Mucosa of stomach (tissue), 1 donor: ENCODE measurements around the gene PXDN.

Experiments
- H3K27me3 ChIP-seq: one replicate; pipeline ENCODE4 v1.7.0; 2013; ENCODE audit warnings: mild to moderate bottlenecking, low read length; ENCODE audit not compliant: control insufficient read depth, insufficient read depth
- H3K36me3 ChIP-seq: one replicate; pipeline ENCODE4 v1.7.0; 2013; ENCODE audit warnings: low read length; ENCODE audit not compliant: control insufficient read depth, insufficient read depth
- H3K4me1 ChIP-seq: one replicate; pipeline ENCODE4 v1.7.0; 2013; ENCODE audit warnings: mild to moderate bottlenecking, low read length; ENCODE audit not compliant: control insufficient read depth, insufficient read depth
- H3K4me3 ChIP-seq: one replicate; pipeline ENCODE4 v1.7.0; 2013; ENCODE audit warnings: low read length
- H3K9ac ChIP-seq: one replicate; pipeline ENCODE4 v1.7.0; 2013; ENCODE audit warnings: mild to moderate bottlenecking, low read length, moderate library complexity
- H3K9me3 ChIP-seq: one replicate; pipeline ENCODE4 v1.7.0; 2013; ENCODE audit warnings: mild to moderate bottlenecking, low read length, moderate library complexity; ENCODE audit not compliant: control insufficient read depth
- donor health status: Pancreatic carcinoma.

PXDN gene, protein sequence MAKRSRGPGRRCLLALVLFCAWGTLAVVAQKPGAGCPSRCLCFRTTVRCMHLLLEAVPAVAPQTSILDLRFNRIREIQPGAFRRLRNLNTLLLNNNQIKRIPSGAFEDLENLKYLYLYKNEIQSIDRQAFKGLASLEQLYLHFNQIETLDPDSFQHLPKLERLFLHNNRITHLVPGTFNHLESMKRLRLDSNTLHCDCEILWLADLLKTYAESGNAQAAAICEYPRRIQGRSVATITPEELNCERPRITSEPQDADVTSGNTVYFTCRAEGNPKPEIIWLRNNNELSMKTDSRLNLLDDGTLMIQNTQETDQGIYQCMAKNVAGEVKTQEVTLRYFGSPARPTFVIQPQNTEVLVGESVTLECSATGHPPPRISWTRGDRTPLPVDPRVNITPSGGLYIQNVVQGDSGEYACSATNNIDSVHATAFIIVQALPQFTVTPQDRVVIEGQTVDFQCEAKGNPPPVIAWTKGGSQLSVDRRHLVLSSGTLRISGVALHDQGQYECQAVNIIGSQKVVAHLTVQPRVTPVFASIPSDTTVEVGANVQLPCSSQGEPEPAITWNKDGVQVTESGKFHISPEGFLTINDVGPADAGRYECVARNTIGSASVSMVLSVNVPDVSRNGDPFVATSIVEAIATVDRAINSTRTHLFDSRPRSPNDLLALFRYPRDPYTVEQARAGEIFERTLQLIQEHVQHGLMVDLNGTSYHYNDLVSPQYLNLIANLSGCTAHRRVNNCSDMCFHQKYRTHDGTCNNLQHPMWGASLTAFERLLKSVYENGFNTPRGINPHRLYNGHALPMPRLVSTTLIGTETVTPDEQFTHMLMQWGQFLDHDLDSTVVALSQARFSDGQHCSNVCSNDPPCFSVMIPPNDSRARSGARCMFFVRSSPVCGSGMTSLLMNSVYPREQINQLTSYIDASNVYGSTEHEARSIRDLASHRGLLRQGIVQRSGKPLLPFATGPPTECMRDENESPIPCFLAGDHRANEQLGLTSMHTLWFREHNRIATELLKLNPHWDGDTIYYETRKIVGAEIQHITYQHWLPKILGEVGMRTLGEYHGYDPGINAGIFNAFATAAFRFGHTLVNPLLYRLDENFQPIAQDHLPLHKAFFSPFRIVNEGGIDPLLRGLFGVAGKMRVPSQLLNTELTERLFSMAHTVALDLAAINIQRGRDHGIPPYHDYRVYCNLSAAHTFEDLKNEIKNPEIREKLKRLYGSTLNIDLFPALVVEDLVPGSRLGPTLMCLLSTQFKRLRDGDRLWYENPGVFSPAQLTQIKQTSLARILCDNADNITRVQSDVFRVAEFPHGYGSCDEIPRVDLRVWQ (N-terminal part only)

DNA sequence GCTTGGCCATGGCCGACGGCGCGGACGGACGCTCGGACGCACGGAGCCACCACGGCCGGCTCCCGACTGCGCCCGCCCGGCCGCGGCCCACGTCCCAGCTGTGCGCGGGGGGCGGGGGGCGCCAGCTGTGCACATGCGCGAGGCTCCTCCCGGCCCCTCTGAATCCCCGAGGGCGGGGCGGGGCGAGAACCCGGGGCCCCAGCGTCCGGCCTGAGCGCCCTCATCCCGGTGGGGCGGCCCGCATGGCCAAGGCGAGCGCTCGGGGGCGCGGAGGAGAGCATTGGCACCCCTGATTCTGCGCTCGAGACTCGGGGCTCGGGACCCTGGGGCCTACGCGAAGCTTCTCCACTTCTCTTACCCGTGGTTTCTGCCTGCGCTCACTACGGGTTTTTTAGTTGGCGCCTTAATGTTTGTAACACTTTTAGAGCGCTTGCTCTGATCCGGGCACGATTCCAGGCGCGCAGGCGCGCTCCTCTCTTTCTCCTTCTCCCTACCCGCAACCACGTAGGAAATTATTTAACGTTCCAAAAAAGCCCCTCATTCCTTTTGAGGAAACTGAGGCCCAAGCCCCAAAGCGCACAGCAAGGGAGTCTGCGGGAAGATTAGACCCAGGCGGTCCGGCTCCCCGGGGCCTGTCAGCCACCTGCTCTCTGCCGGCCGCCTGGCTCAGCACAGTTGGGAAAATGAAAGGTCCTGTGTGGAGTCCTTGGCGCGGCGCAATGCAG lies at the start of gene PXDN:
TSS of gene PXDN (minus strand) at position 70 of the 725 bp plus-strand sequence. CDS start at position 10, 60 bp downstream.
- Histone ChIP-seq H3K4me1 (no peaks in the 10 kb centered on the region), H3K27me3 (peaks cover 14% of the 10 kb centered on the region), H3K9ac (no peak within 1 kb of the TSS), H3K9me3 (no peaks in the 10 kb centered on the region), H3K36me3 (no peaks in the 10 kb centered on the region), H3K4me3 (no peak within 1 kb of the TSS)

DNA sequence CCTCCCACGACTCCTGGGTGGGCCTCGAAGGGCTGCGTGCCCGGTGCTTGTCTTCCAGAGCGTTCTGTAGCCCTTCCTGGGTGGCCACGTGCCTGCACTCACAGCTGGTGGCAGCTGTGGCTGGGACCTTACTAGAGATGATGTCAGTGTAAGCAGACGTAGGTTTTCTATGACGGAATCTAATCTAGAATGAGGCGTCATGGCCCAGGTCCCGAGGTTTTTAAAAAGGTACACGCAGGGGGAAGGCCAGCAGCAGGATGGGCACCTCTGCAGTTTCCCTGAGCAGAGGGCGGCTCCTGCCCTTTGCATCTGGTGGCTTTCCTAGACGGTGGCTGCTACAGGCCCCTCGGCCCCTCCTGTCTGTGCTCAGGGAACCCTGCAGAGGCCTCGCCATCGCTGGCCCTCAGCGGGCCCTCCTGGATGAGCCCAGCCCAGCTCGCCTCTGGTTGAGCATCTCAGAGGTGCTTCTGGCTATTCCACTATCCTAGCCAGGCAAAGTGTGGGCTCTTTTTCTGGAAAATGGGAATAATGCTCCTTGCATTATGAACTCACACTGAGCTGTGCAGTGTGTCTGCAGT lies 49.6 kb upstream of the PXDN start:
- no peak overlapping the region for H3K4me3 ChIP-seq
- no peaks in the 10 kb centered on the region for H3K9me3 ChIP-seq
- no peaks in the 10 kb centered on the region for H3K36me3 ChIP-seq
- H3K9ac ChIP-seq: no peak overlapping the region
- H3K27me3 ChIP-seq: no peaks in the 10 kb centered on the region
- no peaks in the 10 kb centered on the region for H3K4me1 ChIP-seq

DNA sequence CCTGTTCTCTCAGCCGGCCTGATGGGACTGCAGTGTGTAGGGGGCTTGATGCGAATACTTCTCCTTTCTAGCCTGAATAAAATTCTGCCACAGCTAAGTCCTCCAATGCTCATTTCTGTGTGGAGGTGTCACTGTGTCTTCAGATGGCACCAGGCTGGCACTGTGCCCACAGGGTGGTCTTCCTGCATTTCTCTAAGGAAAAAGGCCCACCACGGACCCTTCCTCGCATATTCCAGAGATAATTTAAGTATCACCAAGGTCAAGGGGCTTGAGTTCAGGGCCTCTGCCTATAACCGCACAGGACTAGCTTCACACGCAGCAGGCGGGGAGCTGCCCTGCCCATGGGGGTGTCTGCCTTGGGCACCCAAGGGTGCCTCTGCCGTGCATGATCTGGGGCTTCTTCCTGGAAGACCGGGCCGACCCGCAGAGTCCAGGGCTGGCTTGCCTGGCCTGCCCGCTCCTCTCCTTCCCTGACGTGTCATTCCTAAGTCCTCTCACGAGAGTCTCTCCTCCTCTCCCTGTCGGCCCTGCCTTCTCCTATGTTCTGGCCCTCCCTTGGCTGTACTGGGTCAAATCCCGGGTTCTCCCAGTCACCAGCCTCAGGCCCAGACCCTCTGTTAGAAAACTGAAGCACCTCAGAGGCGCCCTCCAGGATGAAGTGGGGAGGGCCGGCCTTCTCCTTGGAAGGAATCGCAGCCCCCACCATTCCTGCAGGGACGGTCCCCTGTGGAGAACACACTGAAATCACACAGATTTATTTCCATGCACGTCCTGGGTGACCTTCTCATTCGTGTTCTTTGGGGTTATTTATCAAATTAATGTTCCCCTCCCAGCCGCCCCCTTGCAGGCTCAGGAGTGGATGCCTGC lies 48.9 kb upstream of the PXDN start:
- H3K36me3 ChIP-seq: no peaks in the 10 kb centered on the region
- no peaks in the 10 kb centered on the region for H3K4me1 ChIP-seq
- no peak overlapping the region for H3K9ac ChIP-seq
- H3K27me3 ChIP-seq: no peaks in the 10 kb centered on the region
- H3K9me3 ChIP-seq: no peaks in the 10 kb centered on the region
- no peak overlapping the region for H3K4me3 ChIP-seq

DNA sequence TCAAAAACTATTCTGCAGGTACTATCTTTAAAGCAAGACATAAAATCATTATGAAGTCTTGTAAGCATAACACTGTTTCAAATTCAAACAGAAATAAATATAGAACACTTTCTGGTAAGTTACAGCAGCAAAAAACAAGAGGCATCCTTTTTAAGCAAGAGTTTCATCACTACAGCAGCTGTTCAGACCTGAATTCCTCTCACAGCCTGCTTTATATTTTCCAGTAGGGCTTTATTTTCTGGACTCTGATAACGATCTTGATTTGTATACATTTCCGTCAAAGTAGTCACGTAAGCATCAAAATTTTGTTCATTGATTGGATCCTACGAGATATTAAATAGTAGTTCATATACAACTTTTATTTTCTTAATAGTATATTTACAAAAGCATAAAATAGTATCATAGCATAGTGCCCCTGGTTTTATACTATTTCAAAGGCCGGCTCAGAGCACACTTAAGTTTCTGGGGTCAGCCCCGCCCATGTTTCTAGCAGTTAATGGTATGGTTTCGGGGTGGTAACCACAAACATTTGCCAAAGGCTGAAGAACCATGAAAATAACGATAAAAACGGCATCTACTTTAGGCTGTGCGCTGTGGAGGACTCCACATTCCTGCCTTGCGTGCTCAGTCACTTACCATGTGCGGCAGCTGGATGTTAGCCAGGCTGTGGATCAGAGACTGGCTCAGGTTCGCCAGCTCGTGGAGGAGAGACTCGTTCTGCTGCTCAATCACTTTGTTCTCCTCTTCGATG lies 47.5 kb upstream of the PXDN start:
- Histone ChIP-seq H3K9me3 (no peaks in the 10 kb centered on the region), H3K4me1 (no peaks in the 10 kb centered on the region), H3K36me3 (no peaks in the 10 kb centered on the region), H3K27me3 (no peaks in the 10 kb centered on the region), H3K4me3 (no peak overlapping the region), H3K9ac (no peak overlapping the region)

DNA sequence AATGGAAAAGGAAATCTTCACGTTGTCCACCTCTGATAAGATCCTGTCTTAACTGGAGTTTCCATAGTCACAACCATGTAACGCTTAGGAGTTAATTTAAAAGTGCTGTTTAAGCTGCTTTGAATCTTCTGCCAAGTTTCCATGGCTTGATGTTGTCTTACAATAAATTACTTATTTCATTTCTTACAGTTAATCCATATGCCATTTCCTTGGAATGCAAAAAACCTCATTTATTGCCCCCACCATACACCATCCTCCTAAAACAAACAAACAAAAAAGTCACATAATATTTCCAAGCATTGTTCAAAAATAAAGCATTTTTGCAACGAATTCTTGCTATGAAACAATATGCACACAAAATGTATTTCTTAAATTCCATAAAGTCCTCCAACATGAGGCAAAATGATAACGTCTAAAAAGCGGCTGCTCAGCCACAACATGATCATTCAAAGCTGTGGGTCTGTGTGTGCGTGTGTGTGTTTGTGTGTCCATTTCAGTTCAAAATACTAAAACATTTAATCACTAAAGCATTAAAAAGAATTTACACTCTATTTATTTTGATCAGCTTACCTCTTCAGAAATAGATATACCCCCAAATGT lies 46.8 kb upstream of the PXDN start:
- no peaks in the 10 kb centered on the region for H3K4me1 ChIP-seq
- H3K27me3 ChIP-seq: no peaks in the 10 kb centered on the region
- H3K9me3 ChIP-seq: no peaks in the 10 kb centered on the region
- H3K9ac ChIP-seq: no peak overlapping the region
- no peak overlapping the region for H3K4me3 ChIP-seq
- no peaks in the 10 kb centered on the region for H3K36me3 ChIP-seq

DNA sequence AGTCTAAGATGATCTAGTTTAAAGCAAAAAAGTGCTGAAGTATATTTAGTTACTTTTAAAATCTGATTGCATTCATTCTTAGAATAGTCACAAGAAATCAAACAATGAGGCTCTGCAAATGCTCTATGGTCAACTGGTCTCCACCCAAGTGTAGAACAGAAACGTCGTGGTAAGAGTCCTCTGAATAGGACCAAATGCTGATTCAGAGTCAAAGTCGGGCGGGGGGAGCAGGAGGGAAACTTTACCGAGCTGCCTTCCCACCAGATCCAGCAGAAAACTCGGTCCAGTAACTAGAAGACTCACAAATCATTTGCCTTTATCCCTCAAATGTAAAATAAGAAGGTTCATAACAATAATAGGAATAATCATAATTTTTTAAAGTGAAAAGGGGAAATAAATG lies 46.2 kb upstream of the PXDN start:
- Histone ChIP-seq H3K9ac (no peak overlapping the region), H3K36me3 (no peaks in the 10 kb centered on the region)

DNA sequence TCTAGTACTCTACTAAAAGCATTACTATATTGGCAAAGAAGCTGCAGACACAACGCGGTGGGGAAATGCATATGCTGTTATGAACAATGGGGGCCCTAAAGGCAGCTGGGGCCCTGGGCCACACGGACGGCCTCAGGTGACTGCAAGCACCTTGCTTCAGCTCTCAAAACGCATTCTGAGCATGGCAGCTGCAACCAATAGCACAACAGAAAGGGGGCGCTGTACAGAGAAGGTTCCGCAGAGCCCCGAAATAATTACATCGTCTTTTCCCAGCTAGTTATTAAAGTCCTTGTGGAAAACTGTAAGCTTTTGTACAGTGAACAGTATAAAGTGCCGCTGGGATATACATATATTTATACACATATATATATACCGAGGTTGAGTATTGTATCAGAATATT lies 45.3 kb upstream of the PXDN start:
- Histone ChIP-seq H3K4me1 (no peaks in the 10 kb centered on the region), H3K4me3 (no peak overlapping the region), H3K36me3 (no peaks in the 10 kb centered on the region), H3K9ac (no peak overlapping the region), H3K27me3 (no peaks in the 10 kb centered on the region), H3K9me3 (no peaks in the 10 kb centered on the region)

More for the DNA sequence above, 46.2 kb upstream of the PXDN start:
- H3K4me3 ChIP-seq: no peak overlapping the region
- no peaks in the 10 kb centered on the region for H3K27me3 ChIP-seq
- no peaks in the 10 kb centered on the region for H3K4me1 ChIP-seq
- H3K9me3 ChIP-seq: no peaks in the 10 kb centered on the region

DNA sequence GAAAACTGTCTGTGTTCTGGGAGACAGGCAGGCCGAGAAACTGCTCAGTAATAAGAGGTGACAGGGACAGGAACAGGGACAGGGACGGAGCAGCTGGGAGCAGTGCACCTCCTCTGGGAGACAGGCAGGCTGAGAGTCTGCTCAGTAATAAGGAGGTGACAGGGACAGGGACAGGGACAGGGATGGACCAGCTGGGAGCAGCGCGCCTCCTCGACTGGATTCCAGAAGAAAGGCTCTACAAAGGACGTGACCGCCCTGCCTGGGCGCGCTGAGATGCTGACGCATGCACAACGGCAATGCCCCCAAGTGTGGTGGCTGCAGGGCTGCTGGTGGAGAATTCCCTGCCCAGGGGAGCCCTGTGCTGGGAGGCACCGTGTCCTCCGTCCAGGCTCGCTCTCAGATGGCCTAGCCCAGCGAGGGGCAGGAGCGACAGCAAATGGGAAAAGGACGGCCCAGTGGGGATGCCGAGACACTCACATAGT lies 44.2 kb upstream of the PXDN start:
- Histone ChIP-seq H3K4me1 (no peaks in the 10 kb centered on the region), H3K27me3 (no peaks in the 10 kb centered on the region), H3K9ac (no peak overlapping the region), H3K36me3 (no peaks in the 10 kb centered on the region), H3K4me3 (no peak overlapping the region), H3K9me3 (no peaks in the 10 kb centered on the region)

DNA sequence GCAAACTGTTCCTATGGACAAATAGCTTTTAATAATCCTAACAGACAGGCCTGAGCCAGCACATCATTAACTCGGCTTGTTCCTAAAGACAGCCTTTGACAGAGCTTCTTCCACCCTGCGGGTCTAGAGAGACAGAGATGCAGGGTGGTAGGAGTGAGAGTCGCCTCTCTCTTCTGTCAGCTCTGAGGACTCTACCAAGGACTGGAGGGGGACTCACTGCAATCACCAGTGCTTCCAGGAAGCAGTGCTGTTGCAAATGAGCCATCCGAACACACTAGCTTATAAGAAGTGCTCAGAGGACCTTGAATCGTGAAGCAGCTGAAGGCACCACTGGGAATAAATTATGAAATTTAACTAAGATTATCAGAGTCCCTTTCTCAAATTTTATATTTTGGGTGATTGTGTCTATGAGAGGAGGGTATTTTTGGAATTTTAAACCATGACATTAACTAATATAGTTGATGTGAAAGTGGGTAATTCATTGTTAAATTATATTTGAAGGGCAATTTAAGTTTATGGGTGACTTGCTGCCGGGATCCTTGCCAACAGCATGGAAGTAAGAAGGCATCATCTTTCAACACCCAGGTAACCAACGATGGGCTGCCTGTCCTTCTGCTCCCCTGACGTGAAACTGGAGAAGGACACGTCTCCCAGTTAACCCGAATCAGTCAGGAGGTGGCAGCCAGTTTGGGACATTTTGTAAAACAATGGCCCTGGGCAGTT lies 43.6 kb upstream of the PXDN start:
- H3K4me1 ChIP-seq: no peaks in the 10 kb centered on the region
- no peaks in the 10 kb centered on the region for H3K27me3 ChIP-seq
- H3K9me3 ChIP-seq: no peaks in the 10 kb centered on the region
- H3K9ac ChIP-seq: no peak overlapping the region
- no peaks in the 10 kb centered on the region for H3K36me3 ChIP-seq
- H3K4me3 ChIP-seq: no peak overlapping the region
